Ishikawa (cell line): Measurements from ENCODE around the gene ZC2HC1C.

ENCODE experiments used
- CEBPB ChIP-seq: IDR thresholded peaks from 2 replicates; pipeline ENCODE4 v1.6.1; 2012
- CREB1 ChIP-seq: IDR thresholded peaks from 2 replicates; pipeline ENCODE4 v1.6.1; 2012; ENCODE audit warnings: low read depth
- EGR1 ChIP-seq: IDR thresholded peaks from 2 replicates; pipeline ENCODE4 v1.6.1; 2012
- EP300 ChIP-seq: IDR thresholded peaks from 2 replicates; pipeline ENCODE4 v1.6.1; 2012; ENCODE audit warnings: borderline replicate concordance
- MAX ChIP-seq: IDR thresholded peaks from 2 replicates; pipeline ENCODE4 v1.6.1; 2012
- NFIC ChIP-seq: IDR thresholded peaks from 2 replicates; pipeline ENCODE4 v1.6.1; 2012
- RAD21 ChIP-seq: IDR thresholded peaks from 2 replicates; pipeline ENCODE4 v1.6.1; 2012; ENCODE audit warnings: low read depth
- REST ChIP-seq: IDR thresholded peaks from 2 replicates; pipeline ENCODE4 v1.6.1; 2012; ENCODE audit warnings: low read depth, mild to moderate bottlenecking
- TAF1 ChIP-seq: IDR thresholded peaks from 2 replicates; pipeline ENCODE4 v1.6.1; 2012; ENCODE audit warnings: low read depth, mild to moderate bottlenecking
- TCF12 ChIP-seq: IDR thresholded peaks from 2 replicates; pipeline ENCODE4 v1.6.1; 2012; ENCODE audit warnings: low read depth
- TEAD4 ChIP-seq: IDR thresholded peaks from 2 replicates; pipeline ENCODE4 v1.6.1; 2012
- YY1 ChIP-seq: IDR thresholded peaks from 2 replicates; pipeline ENCODE4 v1.6.1; 2012; ENCODE audit warnings: low read depth
- ZBTB7A ChIP-seq: IDR thresholded peaks from 2 replicates; pipeline ENCODE4 v1.6.1; 2012; ENCODE audit warnings: low read depth

- no peak for TF ChIP-seq REST
- no peak for TF ChIP-seq EGR1
- TF ChIP-seq YY1 = no peak
- TF ChIP-seq CEBPB = no peak
- TF ChIP-seq MAX = no peak
- TF ChIP-seq TAF1 = no peak
- no peak for TF ChIP-seq TCF12
- TF ChIP-seq RAD21 = no peak
- TF ChIP-seq ZBTB7A = no peak
- TF ChIP-seq CREB1 = no peak
- no peak for TF ChIP-seq EP300
- TF ChIP-seq NFIC = no peak
- TF ChIP-seq TEAD4 = no peak
Observed at GRCh38 chr14:75060420-75060819, 9.0 kb upstream of the ZC2HC1C start.
